ENCODE results near the gene KRTAP4-11. TPM values are rescaled to one million over a fixed set of nuclear protein-coding genes. Genes with fewer than 3 reads are reported as not detected.

The KRTAP4-11 gene
- total and polyA plus RNA-seq, 2 of the 8 experiments (the other 6 are each of a cell fraction or from before 2014, with no cell fraction given): not detected

DNA sequence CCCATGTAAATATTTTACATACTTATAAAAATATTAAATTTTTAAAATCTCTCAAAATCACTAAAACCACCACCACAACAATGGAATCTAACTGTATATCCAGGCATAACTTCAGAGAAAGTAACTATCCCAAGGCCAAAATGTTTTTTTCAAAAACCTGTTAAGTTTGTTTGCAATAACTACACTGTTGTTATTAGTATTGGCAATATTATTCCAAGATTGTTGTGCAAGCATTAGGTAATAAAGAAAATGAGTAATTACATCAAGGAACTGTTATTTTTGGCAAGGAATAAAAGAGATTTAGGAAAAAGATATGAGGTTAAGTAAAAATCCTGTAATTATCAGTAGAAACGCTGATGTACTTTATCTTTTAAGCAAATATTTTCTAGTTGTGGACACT lies 9.2 kb upstream of the KRTAP4-11 start (continued):
- TF ChIP-seq RAD21 (IDR thresholded peaks at IDR 0.05 in 1 of 2, conservative IDR thresholded peaks at IDR 0.05 in 1 of 2; ENCODE audit: low read depth in 2 of 2, low read length in 2 of 2) (no peak), SP4 (IDR thresholded peaks at IDR 0.05; ENCODE audit: low read length) (no peak)
